ENCODE results near the gene MGMT. TPM values are rescaled to one million over a fixed set of nuclear protein-coding genes. Genes with fewer than 3 reads are reported as not detected.

MGMT gene
- total RNA-seq, 2 donors from 2014 or later: 41.1 to 50.4 TPM

DNA sequence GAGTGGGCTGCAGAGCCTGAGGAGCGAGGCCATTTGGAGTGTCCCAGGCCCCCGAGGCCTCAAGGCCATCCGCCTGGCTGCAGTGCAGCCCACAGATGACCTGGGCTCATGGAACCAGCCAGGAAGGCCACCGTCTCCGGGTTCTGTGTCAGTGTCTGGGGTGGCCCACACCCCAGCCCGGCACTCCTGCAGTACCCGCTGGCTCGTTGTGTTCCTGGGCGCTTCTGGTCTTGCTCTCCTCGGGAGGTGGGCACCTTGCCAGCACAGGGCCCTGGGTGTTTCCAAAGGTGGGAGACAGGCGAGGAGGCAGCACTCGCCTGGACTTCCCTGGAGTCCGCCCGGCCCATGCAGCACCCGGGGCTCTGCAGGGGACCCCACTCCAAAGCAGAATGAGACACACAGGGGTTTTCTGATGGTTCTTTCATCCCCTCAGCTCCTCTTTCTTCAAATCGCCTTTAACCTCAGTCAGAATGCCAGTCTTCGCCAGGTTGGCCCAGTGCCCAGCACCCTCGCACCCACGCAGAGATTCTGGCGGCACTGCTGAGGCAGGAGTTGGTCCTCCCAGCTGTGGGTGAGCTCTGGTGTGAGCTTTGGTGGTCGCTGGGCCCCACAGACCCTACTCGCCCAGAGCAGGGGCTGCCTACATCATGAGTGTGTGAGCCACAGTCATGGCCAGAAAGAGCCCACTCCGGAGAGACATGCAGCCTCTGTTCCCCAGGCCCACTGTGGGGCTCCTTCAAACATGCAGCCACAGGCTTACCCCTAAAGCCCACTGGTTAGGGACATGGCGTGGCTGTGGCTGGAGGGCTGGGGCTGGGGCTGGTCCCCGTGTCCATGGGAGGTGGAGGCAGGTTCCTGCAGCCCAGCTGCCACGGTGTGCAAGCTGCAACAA lies 341.3 kb downstream of the MGMT start:
- no peak overlapping the region for H3K27ac ChIP-seq
- TF ChIP-seq POLR2A (IDR thresholded peaks at IDR 0.05) (no peak), POLR2AphosphoS5 (IDR thresholded peaks at IDR 0.05) (no peak)
- TF ChIP-seq, protein P1, sequence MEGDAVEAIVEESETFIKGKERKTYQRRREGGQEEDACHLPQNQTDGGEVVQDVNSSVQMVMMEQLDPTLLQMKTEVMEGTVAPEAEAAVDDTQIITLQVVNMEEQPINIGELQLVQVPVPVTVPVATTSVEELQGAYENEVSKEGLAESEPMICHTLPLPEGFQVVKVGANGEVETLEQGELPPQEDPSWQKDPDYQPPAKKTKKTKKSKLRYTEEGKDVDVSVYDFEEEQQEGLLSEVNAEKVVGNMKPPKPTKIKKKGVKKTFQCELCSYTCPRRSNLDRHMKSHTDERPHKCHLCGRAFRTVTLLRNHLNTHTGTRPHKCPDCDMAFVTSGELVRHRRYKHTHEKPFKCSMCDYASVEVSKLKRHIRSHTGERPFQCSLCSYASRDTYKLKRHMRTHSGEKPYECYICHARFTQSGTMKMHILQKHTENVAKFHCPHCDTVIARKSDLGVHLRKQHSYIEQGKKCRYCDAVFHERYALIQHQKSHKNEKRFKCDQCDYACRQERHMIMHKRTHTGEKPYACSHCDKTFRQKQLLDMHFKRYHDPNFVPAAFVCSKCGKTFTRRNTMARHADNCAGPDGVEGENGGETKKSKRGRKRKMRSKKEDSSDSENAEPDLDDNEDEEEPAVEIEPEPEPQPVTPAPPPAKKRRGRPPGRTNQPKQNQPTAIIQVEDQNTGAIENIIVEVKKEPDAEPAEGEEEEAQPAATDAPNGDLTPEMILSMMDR (IDR thresholded peaks at IDR 0.05): no peak
- intact Hi-C loops (cut with DNase I): no loop called here
- 71% methylated on average over 25 of the region's 26 CpGs for WGBS
- H3K4me1 ChIP-seq (replicated peaks): no peaks in the 10 kb centered on the region
- H3K4me3 ChIP-seq: no peak overlapping the region
- DNase-seq (ENCODE audit: low spot score): no peak
- H3K9me3 ChIP-seq: no peaks in the 10 kb centered on the region
- no peaks in the 10 kb centered on the region for H3K27me3 ChIP-seq (replicated peaks; ENCODE audit: insufficient read depth)
- no peaks in the 10 kb centered on the region for H3K36me3 ChIP-seq

DNA sequence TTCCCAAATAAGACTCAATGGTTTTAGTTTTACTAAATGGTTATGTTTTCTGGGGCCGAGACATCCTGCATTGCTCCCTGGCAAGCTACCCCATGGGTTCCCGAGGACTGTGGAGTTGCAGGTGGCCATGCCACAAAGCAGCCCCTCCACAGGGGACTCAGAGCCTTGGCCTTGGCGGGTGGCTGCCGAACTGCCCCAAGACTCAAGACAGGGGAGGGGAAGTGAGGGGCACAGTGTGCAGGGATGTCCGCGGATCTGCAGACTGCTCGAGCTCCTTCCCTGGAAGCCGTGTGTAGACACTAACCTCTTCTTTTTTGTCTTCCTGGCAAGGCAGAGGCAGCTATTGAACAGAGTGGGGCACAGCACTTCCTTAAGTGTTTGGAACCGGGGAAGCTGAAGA lies 342.4 kb downstream of the MGMT start:
- TF ChIP-seq POLR2A (IDR thresholded peaks at IDR 0.05) (no peak), POLR2AphosphoS5 (IDR thresholded peaks at IDR 0.05) (no peak)
- TF ChIP-seq, protein P1 (IDR thresholded peaks at IDR 0.05): no peak
- Histone ChIP-seq H3K4me1 (replicated peaks) (no peaks in the 10 kb centered on the region), H3K27ac (no peak overlapping the region), H3K27me3 (replicated peaks; ENCODE audit: insufficient read depth) (no peaks in the 10 kb centered on the region), H3K36me3 (no peaks in the 10 kb centered on the region), H3K4me3 (no peak overlapping the region), H3K9me3 (no peaks in the 10 kb centered on the region)
- no peak for DNase-seq (ENCODE audit: low spot score)
- intact Hi-C loops (cut with DNase I): no loop called here
- WGBS: 94% methylated on average over 9 of the region's 9 CpGs

DNA sequence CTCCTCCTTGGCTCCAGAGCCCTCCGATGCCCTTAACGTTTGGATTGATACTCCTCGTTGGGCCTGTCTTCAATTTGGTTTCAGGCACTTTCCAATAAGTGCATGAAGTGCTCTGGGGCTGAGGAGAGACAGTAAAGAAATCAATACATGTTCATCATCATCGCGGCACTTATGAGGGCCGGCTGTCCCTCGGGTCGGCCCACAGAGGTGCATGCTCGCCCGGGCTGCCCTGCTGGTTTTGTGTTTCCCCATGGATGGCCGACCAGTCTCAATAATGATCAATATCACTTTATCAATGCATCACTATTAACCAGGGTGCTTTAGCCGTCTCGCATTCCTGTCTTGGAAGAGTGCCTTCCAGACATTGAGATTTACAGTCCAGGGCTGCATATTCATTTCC lies 342.8 kb downstream of the MGMT start:
- 86% methylated on average over 13 of the region's 13 CpGs for WGBS

DNA sequence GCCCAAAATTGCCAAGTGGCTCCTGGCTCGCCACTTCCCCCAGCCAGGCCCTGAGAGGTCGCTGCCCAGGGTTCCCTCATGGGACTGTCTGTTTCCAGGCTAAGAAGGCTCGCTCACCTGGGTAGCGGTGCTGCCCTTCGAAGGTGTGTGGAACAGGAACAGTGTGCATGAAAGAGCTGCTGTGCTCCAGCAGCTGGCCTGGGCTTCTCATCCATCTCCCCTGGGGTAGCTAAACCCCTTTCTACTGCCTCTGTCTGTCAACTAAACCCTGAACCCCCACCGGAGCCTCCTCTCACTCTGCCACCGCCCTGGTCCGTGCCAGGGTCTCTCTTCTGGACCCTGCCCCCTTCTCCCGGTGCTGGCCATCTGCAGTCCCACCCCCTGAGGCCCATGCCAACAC lies 344.2 kb downstream of the MGMT start:
- H3K9me3 ChIP-seq: no peaks in the 10 kb centered on the region
- intact Hi-C loops (cut with DNase I): no loop called here

More for the DNA sequence above, 342.8 kb downstream of the MGMT start:
- no peak overlapping the region for H3K4me3 ChIP-seq
- H3K4me1 ChIP-seq (replicated peaks): no peaks in the 10 kb centered on the region
- H3K27ac ChIP-seq: no peak overlapping the region
- no peak for DNase-seq (ENCODE audit: low spot score)
- intact Hi-C loops (cut with DNase I): no loop called here
- no peaks in the 10 kb centered on the region for H3K27me3 ChIP-seq (replicated peaks; ENCODE audit: insufficient read depth)
- TF ChIP-seq POLR2AphosphoS5 (IDR thresholded peaks at IDR 0.05): no peak
- no peak for TF ChIP-seq POLR2A (IDR thresholded peaks at IDR 0.05)
- TF ChIP-seq, protein P1 (IDR thresholded peaks at IDR 0.05): no peak
- no peaks in the 10 kb centered on the region for H3K36me3 ChIP-seq
- H3K9me3 ChIP-seq: no peaks in the 10 kb centered on the region

More for the DNA sequence above, 344.2 kb downstream of the MGMT start:
- no peaks in the 10 kb centered on the region for H3K27me3 ChIP-seq (replicated peaks; ENCODE audit: insufficient read depth)
- DNase-seq (ENCODE audit: low spot score): no peak
- H3K27ac ChIP-seq: no peak overlapping the region
- no peak for TF ChIP-seq POLR2A (IDR thresholded peaks at IDR 0.05)
- no peak for TF ChIP-seq POLR2AphosphoS5 (IDR thresholded peaks at IDR 0.05)
- TF ChIP-seq, protein P1 (IDR thresholded peaks at IDR 0.05): no peak
- H3K4me1 ChIP-seq (replicated peaks): no peaks in the 10 kb centered on the region
- no peaks in the 10 kb centered on the region for H3K36me3 ChIP-seq
- no peak overlapping the region for H3K4me3 ChIP-seq
- 87% methylated on average over 9 of the region's 9 CpGs for WGBS
